B cell (primary cell): ENCODE measurements around the gene PRKACA. TPM values are rescaled to one million over a fixed set of nuclear protein-coding genes. Genes with fewer than 3 reads are reported as not detected.
A peak's percentile ranks its signal among the peaks of the same experiment; 100 is the strongest.

Source experiments
- ATAC-seq: fragments of 200-7000 bp; cut with Tn5 transposase; one replicate; pipeline ENCODE4 v1.10.0; 2021; ENCODE audit warnings: low read depth, mild to moderate bottlenecking, moderate number of reproducible peaks, moderate library complexity
- CTCF ChIA-PET: fragments of 350-600 bp; sonication (Branson Sonifier 250); formaldehyde crosslinking; loops from one replicate; lab custom pipeline; 2021; ENCODE audit warnings: antibody characterized with exemption, inconsistent platforms; lab: Charles Lee
- POLR2A ChIA-PET: fragments of 350-600 bp; sonication (Branson Sonifier 250); formaldehyde crosslinking; loops from one replicate; lab custom pipeline; 2021; ENCODE audit warnings: antibody characterized with exemption; lab: Charles Lee
- DNase-seq: peaks from one replicate; pipeline ENCODE4 v3.0.0; 2013
- H2AFZ ChIP-seq: 2 replicates; pipeline ENCODE4 v1.6.1; 2012; ENCODE audit warnings: mild to moderate bottlenecking, low read depth, low read length; ENCODE audit not compliant: insufficient read depth, poor library complexity, severe bottlenecking
- H3K27ac ChIP-seq, 2 donors: 1 replicate in 1 of 2; 2 replicates in 1 of 2; pipeline ENCODE4 v1.5.1; 2012 to 2013; ENCODE audit warnings: low read length in 2 of 2, mild to moderate bottlenecking in 2 of 2, moderate library complexity in 1 of 2
- H3K27me3 ChIP-seq, 4 experiments: fragments of 200-600 bp in 1 of 4; sonication (generic) in 1 of 4; replicated peaks in 1 of 4; 1 replicate in 2 of 4; 2 replicates in 2 of 4; pipeline versions ENCODE4 v1.6.1 to v1.7.0; 2013 to 2016; ENCODE audit warnings: low read length in 3 of 4, mild to moderate bottlenecking in 2 of 4, mixed read lengths in 1 of 4, moderate library complexity in 1 of 4; ENCODE audit not compliant: insufficient read depth in 4 of 4, control insufficient read depth in 3 of 4; ENCODE audit errors: control extremely low read depth in 1 of 4
- H3K36me3 ChIP-seq, 2 experiments: replicated peaks in 1 of 2; 1 replicate in 1 of 2; 2 replicates in 1 of 2; pipeline versions ENCODE4 v1.6.1 to v1.7.1; 2013; ENCODE audit warnings: low read length in 1 of 2; ENCODE audit not compliant: insufficient read depth in 2 of 2, control insufficient read depth in 1 of 2; ENCODE audit errors: control extremely low read depth in 1 of 2, extremely low read depth in 1 of 2
- H3K4me1 ChIP-seq, 2 donors: fragments of 200-600 bp in 1 of 2; sonication (generic) in 1 of 2; 1 replicate in 1 of 2; 2 replicates in 1 of 2; pipeline versions ENCODE4 v1.5.1 to v1.6.1; 2013 to 2017; ENCODE audit warnings: low read length in 2 of 2; ENCODE audit not compliant: control insufficient read depth in 2 of 2, insufficient read depth in 2 of 2
- H3K4me2 ChIP-seq: replicated peaks from 2 replicates; pipeline ENCODE3; 2012; ENCODE audit warnings: mild to moderate bottlenecking, low read depth, low read length; ENCODE audit not compliant: poor library complexity, severe bottlenecking
- H3K4me3 ChIP-seq, 5 experiments: fragments of 200-600 bp in 1 of 5; sonication (generic) in 1 of 5; 1 replicate in 3 of 5; 2 replicates in 2 of 5; pipeline versions ENCODE4 v1.5.1 to v1.7.0; 2011 to 2016; ENCODE audit warnings: low read length in 4 of 5, mild to moderate bottlenecking in 4 of 5, low read depth in 2 of 5, control low read depth in 1 of 5, moderate library complexity in 1 of 5; ENCODE audit not compliant: insufficient read depth in 1 of 5; ENCODE audit errors: control extremely low read depth in 1 of 5, extremely low read depth in 1 of 5
- H3K79me2 ChIP-seq: fragments of 200-600 bp; sonication (generic); one replicate; pipeline ENCODE4 v1.6.0; 2016; ENCODE audit warnings: low read length; ENCODE audit not compliant: control insufficient read depth, insufficient read depth
- H3K9ac ChIP-seq: fragments of 200-600 bp; sonication (generic); 2 replicates; pipeline ENCODE4 v1.6.1; 2017; ENCODE audit warnings: mild to moderate bottlenecking, low read length, moderate library complexity
- H3K9me3 ChIP-seq, 3 donors: one replicate each; pipeline versions ENCODE4 v1.6.1 to v1.7.1; 2013; ENCODE audit warnings: low read length in 2 of 3; ENCODE audit not compliant: control insufficient read depth in 2 of 3, insufficient read depth in 1 of 3; ENCODE audit errors: control extremely low read depth in 1 of 3
- H4K20me1 ChIP-seq: 2 replicates; pipeline ENCODE4 v1.6.0; 2012; ENCODE audit warnings: mild to moderate bottlenecking, low read length; ENCODE audit not compliant: insufficient read depth, control insufficient read depth, poor library complexity, severe bottlenecking
- H3K27ac Mint-ChIP-seq: one replicate; pipeline ENCODE4 v1.8.0; 2021; ENCODE audit warnings: mixed read lengths
- H3K27me3 Mint-ChIP-seq: one replicate; pipeline ENCODE4 v1.8.0; 2021; ENCODE audit warnings: mixed read lengths
- H3K4me1 Mint-ChIP-seq: one replicate; pipeline ENCODE4 v1.8.0; 2021; ENCODE audit warnings: mixed read lengths
- H3K4me3 Mint-ChIP-seq: one replicate; pipeline ENCODE4 v1.8.0; 2021; ENCODE audit warnings: mixed read lengths
- H3K9me3 Mint-ChIP-seq: one replicate; pipeline ENCODE4 v1.8.0; 2022; ENCODE audit warnings: mixed read lengths; ENCODE audit not compliant: insufficient read depth
- CTCF ChIP-seq: fragments of 200-600 bp; IDR thresholded peaks from one replicate; pipeline ENCODE4 v1.8.0; 2022; ENCODE audit warnings: antibody characterized with exemption, mild to moderate bottlenecking
- EZH2 ChIP-seq: IDR thresholded peaks from 2 replicates; pipeline ENCODE4 v1.6.1; 2012; ENCODE audit warnings: borderline replicate concordance, low read depth, mild to moderate bottlenecking, moderate library complexity, low read length; ENCODE audit not compliant: insufficient read depth, poor library complexity, severe bottlenecking
- WGBS: methylation state at CpG from one replicate; pipeline ENCODE4 v1.1.5; 2013; ENCODE audit warnings: missing lambda C conversion rate; ENCODE audit not compliant: insufficient coverage; 5-methylcytosine and 5-hydroxymethylcytosine counted together
- intact Hi-C: fragments of 100-400 bp; cut with micrococcal nuclease; formaldehyde crosslinking; loops from one replicate; pipeline ENCODE4 v1.10.0; 2022
- polyA plus RNA-seq: library from polyadenylated mRNA; depleted of rRNA; stranded (reverse); fragments of >200 nt; gene quantifications from 2 replicates; pipeline ENCODE4 v1.2.3, GENCODE V29; 2012
- total RNA-seq, 2 donors: library from RNA; stranded (reverse); fragments of 120-200 nt in 1 of 2; gene quantifications; 1 replicate in 1 of 2; 2 replicates in 1 of 2; pipeline versions ENCODE4 v1.2.3 to v1.2.4, GENCODE V29; 2013 to 2022

The PRKACA gene
- total and polyA plus RNA-seq, 2 donors (not counting 1 experiment from before 2014, with no cell fraction given) = 36.8 to 43.0 TPM

- Mint-ChIP-seq H3K4me3 (peak overlapping the region; percentile 79), H3K4me1 (peaks cover 17% of the 10 kb centered on the region), H3K27ac (peak overlapping the region; percentile 86), H3K9me3 (no peaks in the 10 kb centered on the region), H3K27me3 (no peaks in the 10 kb centered on the region)
- no peaks in the 10 kb centered on the region for H4K20me1 ChIP-seq
- no peaks in the 10 kb centered on the region for H3K9me3 ChIP-seq
- 60% methylated on average over 1 of the region's 13 CpGs for WGBS
- ATAC-seq (no peak), DNase-seq (no peak)
- CTCF ChIA-PET = interaction anchor here (1.0 to 1.7 kb wide), 4 partner anchors 9 to 258 kb away, joined by 3 to 5 read pairs (median 4); partner anchors contain the start of gene ASF1B
- no peaks in the 10 kb centered on the region for H3K36me3 ChIP-seq
- peaks cover 52% of the 10 kb centered on the region for H3K79me2 ChIP-seq
- H3K4me3 ChIP-seq = peak overlapping the region in 3 of 5 experiments; percentile 46 to 61 (median 54)
- H3K4me2 ChIP-seq = peak overlapping the region; percentile 88
- POLR2A ChIA-PET = no interaction called here
- H3K9ac ChIP-seq = peak overlapping the region; percentile 44
- peak overlapping the region; percentile 80 for H2AFZ ChIP-seq
- intact Hi-C loops = no loop called here
- H3K4me1 ChIP-seq = peaks cover 19 to 27% of the 10 kb centered on the region in 2 donors
- peak overlapping the region in 1 of 2 donors; percentile 38 for H3K27ac ChIP-seq
- no peak for TF ChIP-seq EZH2
- no peak for TF ChIP-seq CTCF
- no peaks in the 10 kb centered on the region for H3K27me3 ChIP-seq
These were observed 31.3 kb upstream of the PRKACA start for GRCh38 chr19:14148751-14149410.
